Measurements from ENCODE around the gene TOLLIP. TPM values are rescaled to one million over a fixed set of nuclear protein-coding genes. Genes with fewer than 3 reads are reported as not detected.

Gene TOLLIP
- total RNA-seq, 2 donors from 2014 or later: 46.0 to 46.3 TPM

- Histone ChIP-seq H3K4me3 (no peak overlapping the region), H3K9me3 (no peaks in the 10 kb centered on the region), H3K4me1 (ENCODE audit: control insufficient read depth in 1 of 2, low read depth in 2 of 2) (no peaks in the 10 kb centered on the region), H3K36me3 (peaks cover 57% of the 10 kb centered on the region), H3K27me3 (replicated peaks; ENCODE audit: insufficient read depth) (no peaks in the 10 kb centered on the region), H3K27ac (no peak overlapping the region)
- ATAC-seq (ENCODE audit: insufficient number of reproducible peaks, low FRiP score, low read depth) (no peak), DNase-seq (ENCODE audit: low spot score) (no peak)
- TF ChIP-seq CTCF (IDR thresholded peaks at IDR 0.05): no peak
Measured at GRCh38 chr11:1291295-1292017, 18.0 kb downstream of the TOLLIP start.

GRCh38 chr11:1290052-1291040, 19.1 kb downstream of the TOLLIP start:
- H3K27me3 ChIP-seq (replicated peaks; ENCODE audit: insufficient read depth): no peaks in the 10 kb centered on the region
- H3K36me3 ChIP-seq: peaks cover 61% of the 10 kb centered on the region
- no peak overlapping the region for H3K4me3 ChIP-seq
- no peak for DNase-seq (ENCODE audit: low spot score)
- no peak overlapping the region for H3K27ac ChIP-seq
- no peak for ATAC-seq (ENCODE audit: insufficient number of reproducible peaks, low FRiP score, low read depth)
- no peaks in the 10 kb centered on the region for H3K9me3 ChIP-seq
- no peak for TF ChIP-seq CTCF (IDR thresholded peaks at IDR 0.05)
- H3K4me1 ChIP-seq (ENCODE audit: control insufficient read depth in 1 of 2, low read depth in 2 of 2): no peaks in the 10 kb centered on the region

- no peak for TF ChIP-seq CTCF (IDR thresholded peaks at IDR 0.05)
- ATAC-seq (ENCODE audit: insufficient number of reproducible peaks, low FRiP score, low read depth) (no peak), DNase-seq (ENCODE audit: low spot score) (no peak)
- no peak overlapping the region for H3K4me3 ChIP-seq
- no peaks in the 10 kb centered on the region for H3K9me3 ChIP-seq
- H3K36me3 ChIP-seq: peaks cover 63% of the 10 kb centered on the region
- no peak overlapping the region for H3K27ac ChIP-seq
- no peaks in the 10 kb centered on the region for H3K4me1 ChIP-seq (ENCODE audit: control insufficient read depth in 1 of 2, low read depth in 2 of 2)
- no peaks in the 10 kb centered on the region for H3K27me3 ChIP-seq (replicated peaks; ENCODE audit: insufficient read depth)
Measured at GRCh38 chr11:1289211-1289935, 20.1 kb downstream of the TOLLIP start.

GRCh38 chr11:1288426-1289151, 20.8 kb downstream of the TOLLIP start:
- H3K27me3 ChIP-seq (replicated peaks; ENCODE audit: insufficient read depth): no peaks in the 10 kb centered on the region

More at GRCh38 chr11:1288426-1289151, 20.8 kb downstream of the TOLLIP start:
- ATAC-seq (ENCODE audit: insufficient number of reproducible peaks, low FRiP score, low read depth): no peak
- H3K36me3 ChIP-seq: peaks cover 66% of the 10 kb centered on the region
- no peak overlapping the region for H3K4me3 ChIP-seq
- no peaks in the 10 kb centered on the region for H3K4me1 ChIP-seq (ENCODE audit: control insufficient read depth in 1 of 2, low read depth in 2 of 2)
- no peaks in the 10 kb centered on the region for H3K9me3 ChIP-seq
- H3K27ac ChIP-seq: no peak overlapping the region
- DNase-seq (ENCODE audit: low spot score): no peak
- TF ChIP-seq CTCF (IDR thresholded peaks at IDR 0.05): no peak
